Naive thymus-derived CD8-positive, alpha-beta T cell (primary cell): ENCODE data around the gene TTLL5. TPM values are rescaled to one million over a fixed set of nuclear protein-coding genes. Genes with fewer than 3 reads are reported as not detected.

Source experiments
- ATAC-seq, 2 donors: fragments of 150-1000 bp; cut with Tn5 transposase in 1 of 2; sonication (Bioruptor Pico), chemical (Tn5 transposase) in 1 of 2; 1 replicate in 1 of 2; 2 replicates in 1 of 2; pipeline ENCODE4 v1.10.0; 2021; ENCODE audit warnings: mild to moderate bottlenecking in 2 of 2, moderate library complexity in 2 of 2
- POLR2A ChIA-PET: fragments of 350-600 bp; sonication (Branson Sonifier 250); formaldehyde crosslinking; loops from one replicate; lab custom pipeline; 2021; ENCODE audit warnings: antibody characterized with exemption; lab: Charles Lee
- DNase-seq, 10 donors: peaks; one replicate each; pipeline versions ENCODE4 v3.0.0 to v3.0.0-alpha.2; 2020 to 2022
- H3K27ac Mint-ChIP-seq, 10 donors: one replicate each; pipeline ENCODE4 v1.8.0; 2020 to 2022; ENCODE audit warnings: mild to moderate bottlenecking in 10 of 10, mixed read lengths in 10 of 10, moderate library complexity in 4 of 10, inconsistent platforms in 1 of 10
- H3K27me3 Mint-ChIP-seq, 5 donors: one replicate each; pipeline ENCODE4 v1.8.0; 2021 to 2022; ENCODE audit warnings: mixed read lengths in 5 of 5
- H3K36me3 Mint-ChIP-seq, 3 donors: one replicate each; pipeline ENCODE4 v1.8.0; 2020 to 2022; ENCODE audit warnings: mixed read lengths in 3 of 3, mild to moderate bottlenecking in 2 of 3, inconsistent platforms in 1 of 3
- H3K4me1 Mint-ChIP-seq, 4 donors: one replicate each; pipeline ENCODE4 v1.8.0; 2021 to 2022; ENCODE audit warnings: mixed read lengths in 4 of 4
- H3K4me3 Mint-ChIP-seq, 10 donors: one replicate each; pipeline ENCODE4 v1.8.0; 2020 to 2022; ENCODE audit warnings: mild to moderate bottlenecking in 10 of 10, mixed read lengths in 10 of 10, moderate library complexity in 6 of 10, inconsistent platforms in 1 of 10
- H3K9me3 Mint-ChIP-seq, 9 donors: one replicate each; pipeline ENCODE4 v1.8.0; 2020 to 2022; ENCODE audit warnings: mixed read lengths in 9 of 9, mild to moderate bottlenecking in 3 of 9, inconsistent platforms in 1 of 9, moderate library complexity in 1 of 9
- polyA plus RNA-seq, 3 donors: library from polyadenylated mRNA; unstranded; fragments of 300-500 nt; fragmentation: Illumina TruSeq; gene quantifications; one replicate each; pipeline ENCODE4 v1.2.3, GENCODE V29; 2021
- total RNA-seq, 8 experiments: library from RNA in 2 of 8; stranded (reverse) in 2 of 8; gene quantifications; one replicate each; pipeline ENCODE4 v1.2.3 and lab custom pipeline; 2021 to 2026

TTLL5 gene
- total and polyA plus RNA-seq, 5 experiments from 2014 or later = 5.9 to 19.2 (median 12.1) TPM

- no peaks in the 10 kb centered on the region for H3K27me3 Mint-ChIP-seq
- H3K4me1 Mint-ChIP-seq = peaks cover 0 to 1% (median 0%) of the 10 kb centered on the region in 4 donors
- H3K36me3 Mint-ChIP-seq = peaks cover 21 to 59% (median 52%) of the 10 kb centered on the region in 3 donors
- no peak for DNase-seq
- H3K27ac Mint-ChIP-seq = no peak overlapping the region
- H3K9me3 Mint-ChIP-seq = peaks cover 0 to 10% (median 5%) of the 10 kb centered on the region in 9 donors
- no peak for ATAC-seq
- POLR2A ChIA-PET = interaction anchor here (0.6 kb wide), 1 partner anchor 456 kb away, joined by 4 read pairs; no protein-coding TSS in a partner anchor
- no peak overlapping the region for H3K4me3 Mint-ChIP-seq
These were observed 66.1 kb downstream of the TTLL5 start for GRCh38 chr14:75727124-75727523.

DNA sequence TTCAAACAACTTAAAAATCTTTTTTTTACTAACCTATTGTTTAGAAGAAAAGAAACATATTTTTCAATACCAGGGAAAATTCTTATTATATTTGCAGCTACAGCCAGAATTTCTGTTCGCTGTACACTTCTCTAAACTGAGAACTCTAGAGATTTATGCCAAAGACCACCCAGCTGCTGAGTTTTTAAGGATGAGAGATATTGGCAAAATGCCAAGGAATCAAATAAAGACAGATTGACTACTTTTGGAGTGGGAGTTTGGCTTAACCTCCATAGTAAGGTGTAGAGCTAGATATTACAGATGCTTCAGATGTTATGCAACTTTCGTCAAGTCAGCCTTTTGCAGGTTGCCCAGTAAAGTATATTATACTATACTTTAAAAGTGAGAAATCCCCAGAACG is 71.8 kb downstream of the TTLL5 start:
- Mint-ChIP-seq H3K36me3 (peaks cover 0 to 48% (median 17%) of the 10 kb centered on the region in 3 donors), H3K27ac (no peak overlapping the region)
- POLR2A ChIA-PET = no interaction called here

GRCh38 chr14:75734854-75735253 is 73.8 kb downstream of the TTLL5 start:
- Mint-ChIP-seq H3K27me3 (no peaks in the 10 kb centered on the region), H3K9me3 (no peaks in the 10 kb centered on the region), H3K4me3 (no peak overlapping the region), H3K27ac (no peak overlapping the region), H3K4me1 (no peaks in the 10 kb centered on the region), H3K36me3 (peaks cover 0 to 48% (median 18%) of the 10 kb centered on the region in 3 donors)
- POLR2A ChIA-PET = no interaction called here
- DNase-seq = no peak
- ATAC-seq = no peak

More for the DNA sequence above, 71.8 kb downstream of the TTLL5 start:
- H3K9me3 Mint-ChIP-seq = no peaks in the 10 kb centered on the region
- H3K4me1 Mint-ChIP-seq = no peaks in the 10 kb centered on the region
- ATAC-seq (no peak), DNase-seq (no peak)
- no peak overlapping the region for H3K4me3 Mint-ChIP-seq
- H3K27me3 Mint-ChIP-seq = no peaks in the 10 kb centered on the region

GRCh38 chr14:75736845-75737485 is 75.9 kb downstream of the TTLL5 start:
- Mint-ChIP-seq H3K27me3 (no peaks in the 10 kb centered on the region), H3K4me1 (no peaks in the 10 kb centered on the region), H3K36me3 (peaks cover 0 to 47% (median 15%) of the 10 kb centered on the region in 3 donors), H3K9me3 (no peaks in the 10 kb centered on the region), H3K4me3 (no peak overlapping the region), H3K27ac (no peak overlapping the region)
- ATAC-seq = no peak
- DNase-seq = no peak
- POLR2A ChIA-PET = no interaction called here

DNA sequence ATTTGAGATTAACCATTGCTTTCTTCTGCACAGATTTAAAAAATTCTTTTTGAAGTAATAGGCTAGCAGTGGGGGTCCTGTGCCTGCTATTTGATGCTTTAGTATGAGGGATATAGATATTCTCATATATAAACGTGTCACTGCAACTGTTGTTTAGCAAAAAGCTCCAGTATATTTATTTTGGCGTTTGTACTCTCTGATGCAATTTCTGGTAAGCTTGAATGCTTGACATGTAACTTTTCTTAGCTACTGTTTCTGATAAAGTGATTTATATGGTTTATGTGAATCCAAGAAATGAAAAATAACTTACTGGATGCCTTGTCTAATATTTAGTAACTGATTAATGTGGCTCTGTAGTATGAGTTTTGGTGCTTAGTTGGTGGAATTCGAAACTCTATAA is 77.1 kb downstream of the TTLL5 start:
- Mint-ChIP-seq H3K27me3 (no peaks in the 10 kb centered on the region), H3K27ac (no peak overlapping the region), H3K9me3 (no peaks in the 10 kb centered on the region), H3K36me3 (peaks cover 0 to 48% (median 18%) of the 10 kb centered on the region in 3 donors), H3K4me3 (no peak overlapping the region), H3K4me1 (no peaks in the 10 kb centered on the region)
- no peak for DNase-seq
- ATAC-seq = no peak
- POLR2A ChIA-PET = no interaction called here

- Mint-ChIP-seq H3K27ac (no peak overlapping the region), H3K9me3 (peaks cover 3 to 15% (median 10%) of the 10 kb centered on the region in 9 donors), H3K27me3 (no peaks in the 10 kb centered on the region), H3K4me3 (no peak overlapping the region), H3K36me3 (peaks cover 31 to 57% (median 46%) of the 10 kb centered on the region in 3 donors), H3K4me1 (no peaks in the 10 kb centered on the region)
- no peak for DNase-seq
- ATAC-seq = no peak
- POLR2A ChIA-PET = no interaction called here
These were observed 81.8 kb downstream of the TTLL5 start for GRCh38 chr14:75742867-75743266.

DNA sequence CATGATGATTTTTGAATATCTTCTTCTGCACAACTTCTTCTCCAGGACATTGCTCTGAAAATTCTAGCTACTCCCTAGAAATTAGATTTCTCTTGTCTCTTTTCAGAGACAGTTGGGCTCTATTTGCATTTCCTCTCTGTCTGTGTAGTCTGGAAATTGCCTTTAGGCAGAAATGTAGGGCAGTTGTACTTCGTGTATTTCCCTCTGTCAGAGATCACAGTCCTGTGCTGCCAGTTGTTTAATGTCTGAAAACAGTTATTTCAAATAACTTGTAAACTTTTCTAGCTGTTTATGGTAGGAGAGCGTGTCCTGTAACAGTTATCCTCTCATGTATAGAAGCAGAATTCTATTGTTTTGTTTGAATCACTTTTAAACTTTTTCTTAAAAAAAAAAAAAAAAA is 86.9 kb downstream of the TTLL5 start:
- ATAC-seq = no peak
- Mint-ChIP-seq H3K4me3 (no peak overlapping the region), H3K27ac (no peak overlapping the region), H3K4me1 (peaks cover 0 to 2% (median 0%) of the 10 kb centered on the region in 4 donors), H3K36me3 (peaks cover 45 to 79% (median 66%) of the 10 kb centered on the region in 3 donors), H3K27me3 (no peaks in the 10 kb centered on the region), H3K9me3 (peaks cover 4 to 22% (median 12%) of the 10 kb centered on the region in 9 donors)
- POLR2A ChIA-PET = no interaction called here
- no peak for DNase-seq

GRCh38 chr14:75748336-75748735 is 87.3 kb downstream of the TTLL5 start:
- Mint-ChIP-seq H3K4me1 (peaks cover 0 to 2% (median 0%) of the 10 kb centered on the region in 4 donors), H3K4me3 (no peak overlapping the region), H3K27ac (no peak overlapping the region), H3K36me3 (peaks cover 45 to 79% (median 66%) of the 10 kb centered on the region in 3 donors), H3K27me3 (no peaks in the 10 kb centered on the region), H3K9me3 (peaks cover 4 to 22% (median 12%) of the 10 kb centered on the region in 9 donors)
- DNase-seq = no peak
- ATAC-seq = no peak
- POLR2A ChIA-PET = no interaction called here

GRCh38 chr14:75751296-75751695 is 90.2 kb downstream of the TTLL5 start:
- DNase-seq (no peak), ATAC-seq (no peak)
- POLR2A ChIA-PET = no interaction called here
- Mint-ChIP-seq H3K4me3 (no peak overlapping the region), H3K4me1 (peaks cover 0 to 2% (median 0%) of the 10 kb centered on the region in 4 donors), H3K27ac (no peak overlapping the region), H3K36me3 (peaks cover 29 to 74% (median 57%) of the 10 kb centered on the region in 3 donors), H3K9me3 (peaks cover 4 to 22% (median 12%) of the 10 kb centered on the region in 9 donors), H3K27me3 (no peaks in the 10 kb centered on the region)

DNA sequence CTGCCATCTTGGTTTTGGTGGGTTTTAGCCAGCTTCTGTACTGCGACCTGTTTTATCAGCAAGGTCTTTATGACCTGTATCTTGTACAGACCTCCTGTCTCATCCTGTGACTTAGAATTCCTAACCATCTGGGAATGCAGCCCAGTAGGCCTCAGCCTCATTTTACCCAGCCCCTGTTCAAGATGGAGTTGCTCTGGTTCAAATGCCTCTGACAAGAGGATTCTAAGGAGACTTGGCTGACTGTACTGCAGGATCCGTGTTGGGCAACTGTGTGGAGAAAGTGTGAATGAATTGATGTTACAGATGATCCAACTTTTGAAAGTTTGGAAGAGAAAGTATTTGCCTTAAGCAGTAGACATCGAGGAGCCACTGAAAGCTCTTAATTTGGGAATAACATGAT is 91.0 kb downstream of the TTLL5 start:
- H3K36me3 Mint-ChIP-seq = peaks cover 22 to 72% (median 53%) of the 10 kb centered on the region in 3 donors
- no peak overlapping the region for H3K27ac Mint-ChIP-seq
- H3K9me3 Mint-ChIP-seq = peaks cover under 1 to 14% (median 5%) of the 10 kb centered on the region in 9 donors
- ATAC-seq (no peak), DNase-seq (no peak)
- H3K4me1 Mint-ChIP-seq = peaks cover 0 to 2% (median 0%) of the 10 kb centered on the region in 4 donors
- H3K4me3 Mint-ChIP-seq = no peak overlapping the region
- H3K27me3 Mint-ChIP-seq = no peaks in the 10 kb centered on the region
- POLR2A ChIA-PET = no interaction called here

- H3K4me3 Mint-ChIP-seq = no peak overlapping the region
- no peak overlapping the region for H3K27ac Mint-ChIP-seq
- H3K36me3 Mint-ChIP-seq = peaks cover 12 to 64% (median 45%) of the 10 kb centered on the region in 3 donors
- peaks cover 0 to 5% (median 0%) of the 10 kb centered on the region in 9 donors for H3K9me3 Mint-ChIP-seq
- no peak for DNase-seq
- POLR2A ChIA-PET = no interaction called here
- no peaks in the 10 kb centered on the region for H3K27me3 Mint-ChIP-seq
- ATAC-seq = no peak
- H3K4me1 Mint-ChIP-seq = peaks cover 0 to 2% (median under 1%) of the 10 kb centered on the region in 4 donors
These were observed 92.0 kb downstream of the TTLL5 start for GRCh38 chr14:75752907-75753594.

DNA sequence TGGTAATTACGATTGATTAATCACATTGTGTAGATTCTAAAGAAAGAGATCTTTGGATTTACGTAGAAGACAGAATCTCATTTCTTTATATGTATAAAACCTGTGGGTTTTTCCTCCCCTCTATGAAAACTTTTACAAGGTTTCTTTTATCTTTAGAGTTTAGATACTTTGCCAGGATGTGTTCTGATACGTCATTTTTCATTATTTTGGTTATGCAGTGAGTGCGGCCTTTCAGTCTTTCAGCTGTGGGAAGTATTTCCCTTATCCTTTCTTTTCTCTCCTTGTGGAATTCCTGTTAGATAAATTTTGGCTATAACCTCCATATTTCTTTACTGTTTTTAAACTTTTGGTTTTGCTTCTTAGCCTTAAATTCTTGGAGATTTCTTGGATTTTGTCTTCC is 92.7 kb downstream of the TTLL5 start:
- H3K36me3 Mint-ChIP-seq = peaks cover 7 to 61% (median 40%) of the 10 kb centered on the region in 3 donors
- H3K4me3 Mint-ChIP-seq = no peak overlapping the region
- H3K27me3 Mint-ChIP-seq = no peaks in the 10 kb centered on the region
- peaks cover 0 to 2% (median 0%) of the 10 kb centered on the region in 4 donors for H3K4me1 Mint-ChIP-seq
- no peaks in the 10 kb centered on the region for H3K9me3 Mint-ChIP-seq
- H3K27ac Mint-ChIP-seq = no peak overlapping the region
- POLR2A ChIA-PET = no interaction called here
- DNase-seq = no peak
- ATAC-seq = no peak
